HUES6 (cell line): Measurements from ENCODE around the gene FBXO24.
"Not testable (repeated sequence)": the region's sequence is repeated elsewhere in the genome, so short reads cannot be mapped to it uniquely, and the experiment has no call there.

ENCODE experiments used
- H3K27ac ChIP-seq: 2 replicates; pipeline ENCODE4 v1.7.0; 2013; ENCODE audit warnings: low read depth, mild to moderate bottlenecking, low read length, inconsistent platforms
- H3K27me3 ChIP-seq: 2 replicates; pipeline ENCODE4 v1.6.1; 2013; ENCODE audit warnings: low read length; ENCODE audit not compliant: control insufficient read depth, insufficient read depth
- H3K36me3 ChIP-seq: 2 replicates; pipeline ENCODE4 v1.6.1; 2013; ENCODE audit warnings: low read length; ENCODE audit not compliant: control insufficient read depth, insufficient read depth
- H3K4me1 ChIP-seq: 2 replicates; pipeline ENCODE4 v1.6.1; 2013; ENCODE audit warnings: low read length; ENCODE audit not compliant: control insufficient read depth, insufficient read depth
- H3K4me3 ChIP-seq: 2 replicates; pipeline ENCODE4 v1.5.1; 2013; ENCODE audit warnings: low read depth, low read length
- H3K9ac ChIP-seq: one replicate; pipeline ENCODE4 v1.6.1; 2013; ENCODE audit warnings: mild to moderate bottlenecking, low read length
- H3K9me3 ChIP-seq: 2 replicates; pipeline ENCODE4 v1.6.1; 2013; ENCODE audit warnings: low read depth, low read length; ENCODE audit not compliant: control insufficient read depth, insufficient read depth

FBXO24 gene, protein sequence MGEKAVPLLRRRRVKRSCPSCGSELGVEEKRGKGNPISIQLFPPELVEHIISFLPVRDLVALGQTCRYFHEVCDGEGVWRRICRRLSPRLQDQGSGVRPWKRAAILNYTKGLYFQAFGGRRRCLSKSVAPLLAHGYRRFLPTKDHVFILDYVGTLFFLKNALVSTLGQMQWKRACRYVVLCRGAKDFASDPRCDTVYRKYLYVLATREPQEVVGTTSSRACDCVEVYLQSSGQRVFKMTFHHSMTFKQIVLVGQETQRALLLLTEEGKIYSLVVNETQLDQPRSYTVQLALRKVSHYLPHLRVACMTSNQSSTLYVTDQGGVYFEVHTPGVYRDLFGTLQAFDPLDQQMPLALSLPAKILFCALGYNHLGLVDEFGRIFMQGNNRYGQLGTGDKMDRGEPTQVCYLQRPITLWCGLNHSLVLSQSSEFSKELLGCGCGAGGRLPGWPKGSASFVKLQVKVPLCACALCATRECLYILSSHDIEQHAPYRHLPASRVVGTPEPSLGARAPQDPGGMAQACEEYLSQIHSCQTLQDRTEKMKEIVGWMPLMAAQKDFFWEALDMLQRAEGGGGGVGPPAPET

GRCh38 chr7:100586266-100587025 is at the start of gene FBXO24:
FBXO24 (plus strand) TSS chr7:100586328; CDS start chr7:100586626, 298 bp downstream.
- Histone ChIP-seq H3K27me3 (no peaks in the 10 kb centered on the region), H3K4me3 (peak within 1 kb of the TSS; percentile 92), H3K9ac (peak within 1 kb of the TSS; percentile 89), H3K27ac (peak within 1 kb of the TSS; percentile 74), H3K9me3 (no peaks in the 10 kb centered on the region), H3K36me3 (peaks cover 12% of the 10 kb centered on the region), H3K4me1 (peaks cover 38% of the 10 kb centered on the region)

- not testable (repeated sequence) for H3K4me3 ChIP-seq, H3K27ac ChIP-seq, H3K4me1 ChIP-seq, H3K36me3 ChIP-seq, H3K9ac ChIP-seq, H3K9me3 ChIP-seq, H3K27me3 ChIP-seq
Measured at GRCh38 chr7:100536695-100537094, 49.4 kb upstream of the FBXO24 start.

GRCh38 chr7:100538348-100538653 is 47.8 kb upstream of the FBXO24 start:
- Histone ChIP-seq H3K4me3 (peak overlapping the region; percentile 67), H3K27ac (no peak overlapping the region), H3K4me1 (peaks cover 11% of the 10 kb centered on the region), H3K9ac (peak overlapping the region; percentile 9), H3K27me3 (peaks cover 8% of the 10 kb centered on the region; the same call in 1 of the 2 replicates), H3K9me3 (no peaks in the 10 kb centered on the region), H3K36me3 (no peaks in the 10 kb centered on the region)

DNA sequence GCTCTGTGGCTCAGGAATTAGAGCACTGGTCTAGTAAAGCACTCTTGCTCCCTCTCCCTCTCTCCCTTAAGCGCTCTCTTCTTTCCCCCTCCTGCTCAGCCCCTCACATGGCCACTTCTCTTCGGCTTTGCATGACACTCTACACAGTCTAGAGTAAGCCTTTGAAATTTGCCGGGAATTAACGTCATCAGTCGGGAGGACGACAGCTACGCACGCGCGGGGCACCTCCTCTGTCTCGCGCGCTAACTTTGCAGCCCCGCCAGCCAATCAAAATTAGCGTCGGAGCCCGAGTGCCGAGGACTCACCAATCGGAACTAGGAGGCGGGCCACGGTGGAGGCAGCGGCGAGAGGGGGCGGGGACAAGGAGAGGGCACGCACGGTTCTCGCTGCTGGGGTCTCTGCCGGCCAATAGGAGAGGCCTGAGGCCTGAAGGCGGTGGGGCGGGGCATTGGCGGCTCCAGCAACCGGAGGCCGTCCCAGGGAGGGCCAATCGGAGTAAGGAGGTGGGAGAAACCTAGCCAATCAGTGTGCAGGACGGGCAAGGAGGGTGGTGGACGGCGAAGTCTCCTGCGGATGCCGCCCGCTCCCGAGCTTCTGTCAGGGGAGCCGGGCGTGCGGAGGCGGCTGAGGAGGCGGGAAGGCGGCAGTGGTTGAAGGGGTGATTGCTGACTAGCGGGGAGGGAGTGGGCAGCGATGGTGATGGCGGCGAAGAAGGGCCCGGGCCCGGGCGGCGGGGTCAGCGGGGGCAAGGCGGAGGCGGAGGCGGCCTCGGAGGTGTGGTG is 47.3 kb upstream of the FBXO24 start, which contains the start of gene AGFG2:
Gene AGFG2 (plus strand): TSS at position 550 of the 782 bp plus-strand sequence. CDS start 144 bp downstream, at position 694.
- Histone ChIP-seq H3K4me3 (peak within 1 kb of the TSS; percentile 72), H3K36me3 (no peaks in the 10 kb centered on the region), H3K27ac (no peak within 1 kb of the TSS), H3K9ac (peak within 1 kb of the TSS; percentile 53), H3K4me1 (peaks cover 16% of the 10 kb centered on the region), H3K9me3 (no peaks in the 10 kb centered on the region), H3K27me3 (peaks cover 8% of the 10 kb centered on the region; the same call in 1 of the 2 replicates)

GRCh38 chr7:100539436-100540006 is 46.6 kb upstream of the FBXO24 start:
- H3K9ac ChIP-seq: peak overlapping the region; percentile 53
- H3K4me1 ChIP-seq: peaks cover 23% of the 10 kb centered on the region
- peaks cover 8% of the 10 kb centered on the region; the same call in 1 of the 2 replicates for H3K27me3 ChIP-seq
- H3K4me3 ChIP-seq: peak overlapping the region; percentile 72
- no peaks in the 10 kb centered on the region for H3K9me3 ChIP-seq
- no peak overlapping the region for H3K27ac ChIP-seq
- H3K36me3 ChIP-seq: no peaks in the 10 kb centered on the region

GRCh38 chr7:100540073-100540723 is 45.9 kb upstream of the FBXO24 start:
- Histone ChIP-seq H3K27ac (no peak overlapping the region), H3K4me1 (peaks cover 28% of the 10 kb centered on the region), H3K36me3 (no peaks in the 10 kb centered on the region), H3K4me3 (peak overlapping the region; percentile 72), H3K9ac (peak overlapping the region; percentile 20), H3K27me3 (peaks cover 8% of the 10 kb centered on the region; the same call in 1 of the 2 replicates), H3K9me3 (no peaks in the 10 kb centered on the region)

DNA sequence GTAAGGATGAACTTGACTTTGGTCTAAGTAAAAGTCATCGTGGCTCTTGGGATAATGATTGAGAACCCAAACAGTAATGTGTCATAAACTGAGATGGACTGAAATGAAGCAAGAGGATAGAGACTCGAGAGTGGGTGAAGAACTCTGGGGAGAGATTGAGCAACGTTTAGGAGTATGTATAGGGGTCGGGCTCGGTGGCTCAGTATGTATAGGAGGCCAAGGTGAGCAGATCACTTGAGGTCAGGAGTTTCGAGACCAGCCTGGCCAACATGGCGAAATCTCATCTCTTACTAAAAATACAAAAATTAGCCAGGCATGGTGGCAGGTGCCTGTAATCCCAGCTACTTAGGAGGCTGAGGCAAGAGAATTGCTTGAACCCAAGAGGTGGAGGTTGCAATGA is 44.8 kb upstream of the FBXO24 start:
- not testable (repeated sequence) for H3K27me3 ChIP-seq, H3K9me3 ChIP-seq, H3K9ac ChIP-seq, H3K36me3 ChIP-seq, H3K27ac ChIP-seq, H3K4me3 ChIP-seq
- H3K4me1 ChIP-seq: peaks cover 39% of the 10 kb centered on the region

DNA sequence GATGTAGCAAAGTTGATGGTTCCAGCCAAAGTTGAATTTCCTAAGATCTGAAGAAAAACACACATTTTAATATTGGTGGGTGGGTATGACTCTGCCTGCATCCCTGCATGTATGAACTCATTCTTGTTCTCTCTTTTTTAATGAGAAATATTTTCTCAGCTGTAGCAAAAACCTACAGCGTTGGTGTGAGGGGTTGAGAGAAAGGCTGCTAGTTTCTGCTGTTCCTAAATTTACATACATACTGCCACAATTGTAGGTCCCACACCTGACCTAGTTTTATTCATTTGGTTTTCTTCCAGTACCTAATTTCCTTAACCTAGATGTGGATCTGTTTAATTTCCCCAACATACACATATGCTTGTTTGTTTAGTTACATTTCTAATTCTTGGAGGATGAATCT is 42.5 kb upstream of the FBXO24 start:
- H3K9ac ChIP-seq: no peak overlapping the region
- peaks cover 56% of the 10 kb centered on the region for H3K4me1 ChIP-seq
- H3K36me3 ChIP-seq: 0 out of 2 replicates have a peak, but pooled peaks cover under 1% of the 10 kb centered on the region
- H3K4me3 ChIP-seq: no peak overlapping the region
- no peaks in the 10 kb centered on the region for H3K9me3 ChIP-seq
- H3K27me3 ChIP-seq: peaks cover 8% of the 10 kb centered on the region; the same call in 1 of the 2 replicates
- H3K27ac ChIP-seq: no peak overlapping the region

GRCh38 chr7:100544386-100544785 is 41.7 kb upstream of the FBXO24 start:
- peaks cover 8% of the 10 kb centered on the region; the same call in 1 of the 2 replicates for H3K27me3 ChIP-seq
- H3K4me3 ChIP-seq: no peak overlapping the region
- H3K27ac ChIP-seq: no peak overlapping the region
- H3K36me3 ChIP-seq: peaks cover 8% of the 10 kb centered on the region; the same call in 1 of the 2 replicates
- peaks cover 56% of the 10 kb centered on the region for H3K4me1 ChIP-seq
- no peaks in the 10 kb centered on the region for H3K9me3 ChIP-seq
- no peak overlapping the region for H3K9ac ChIP-seq

DNA sequence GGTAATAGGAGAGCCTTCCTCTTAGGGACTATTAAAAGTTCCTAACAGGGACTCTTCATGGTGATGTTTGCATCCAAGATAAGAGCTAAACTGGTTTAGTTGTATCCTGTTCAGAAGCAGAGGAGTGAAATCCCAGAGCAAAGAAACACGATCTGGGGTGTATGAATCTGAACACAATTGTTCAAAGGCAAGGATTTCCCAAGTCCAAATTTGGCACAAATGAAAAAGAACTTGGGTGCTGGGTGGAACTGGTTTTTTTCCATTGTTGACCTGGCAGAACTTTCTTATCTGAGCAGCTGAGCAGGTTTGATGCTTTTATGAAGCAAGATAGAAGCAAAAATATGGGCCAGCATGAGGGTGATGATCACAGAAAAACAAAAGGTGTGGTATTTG is 41.2 kb upstream of the FBXO24 start:
- no peak overlapping the region for H3K4me3 ChIP-seq
- peak overlapping the region; percentile 43 for H3K9ac ChIP-seq
- H3K27me3 ChIP-seq: peaks cover 4% of the 10 kb centered on the region; the same call in 1 of the 2 replicates
- H3K9me3 ChIP-seq: no peaks in the 10 kb centered on the region
- peak overlapping the region; percentile 44; the same call in 1 of the 2 replicates for H3K27ac ChIP-seq
- H3K4me1 ChIP-seq: peaks cover 56% of the 10 kb centered on the region
- H3K36me3 ChIP-seq: peaks cover 13% of the 10 kb centered on the region; the same call in 1 of the 2 replicates
